CD4-positive, alpha-beta T cell treated with Interleukin-6 at 100 ng/mL for 8 hours (primary cell): Measurements from ENCODE around the gene GPR21.

Experiments
- DNase-seq: peaks from one replicate; pipeline ENCODE4 v3.0.0-alpha.2; 2020; ENCODE audit warnings: mixed read lengths, low spot score

The GPR21 gene

DNA sequence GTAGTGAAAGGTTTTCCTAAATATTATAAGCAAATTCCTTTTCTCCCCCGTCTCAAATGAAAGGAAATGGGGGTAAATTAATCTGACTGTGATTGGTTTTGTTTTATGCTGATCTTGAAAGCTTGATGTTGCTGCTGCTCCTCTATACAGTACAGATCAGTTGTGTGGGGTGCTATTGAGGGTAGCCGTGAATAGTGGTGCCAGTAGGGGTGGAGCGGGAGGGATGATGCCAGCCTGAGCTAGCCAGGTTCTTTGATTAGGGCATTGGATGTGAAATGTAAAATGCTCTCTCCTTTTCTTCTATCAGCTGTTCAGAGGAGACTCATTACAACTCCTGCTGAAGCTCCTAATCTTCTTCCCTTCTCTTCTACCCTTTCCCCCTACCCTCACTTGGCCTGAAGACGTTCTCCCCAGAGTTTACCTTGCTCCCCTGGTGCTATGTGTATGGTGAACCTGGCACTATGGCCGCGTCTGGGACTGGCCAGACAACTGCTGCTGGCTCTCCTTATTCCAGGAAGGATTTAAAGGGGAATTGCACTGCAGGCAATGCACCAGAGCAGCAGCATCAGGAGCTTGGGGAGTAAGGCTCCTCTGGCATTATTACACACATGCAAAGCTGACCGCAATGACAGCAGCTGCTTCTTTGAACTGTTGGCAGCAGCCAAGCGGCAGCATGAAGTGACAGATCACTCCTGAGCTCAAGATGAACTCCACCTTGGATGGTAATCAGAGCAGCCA is 566 bp downstream of the GPR21 start:
- DNase-seq = no peak

DNA sequence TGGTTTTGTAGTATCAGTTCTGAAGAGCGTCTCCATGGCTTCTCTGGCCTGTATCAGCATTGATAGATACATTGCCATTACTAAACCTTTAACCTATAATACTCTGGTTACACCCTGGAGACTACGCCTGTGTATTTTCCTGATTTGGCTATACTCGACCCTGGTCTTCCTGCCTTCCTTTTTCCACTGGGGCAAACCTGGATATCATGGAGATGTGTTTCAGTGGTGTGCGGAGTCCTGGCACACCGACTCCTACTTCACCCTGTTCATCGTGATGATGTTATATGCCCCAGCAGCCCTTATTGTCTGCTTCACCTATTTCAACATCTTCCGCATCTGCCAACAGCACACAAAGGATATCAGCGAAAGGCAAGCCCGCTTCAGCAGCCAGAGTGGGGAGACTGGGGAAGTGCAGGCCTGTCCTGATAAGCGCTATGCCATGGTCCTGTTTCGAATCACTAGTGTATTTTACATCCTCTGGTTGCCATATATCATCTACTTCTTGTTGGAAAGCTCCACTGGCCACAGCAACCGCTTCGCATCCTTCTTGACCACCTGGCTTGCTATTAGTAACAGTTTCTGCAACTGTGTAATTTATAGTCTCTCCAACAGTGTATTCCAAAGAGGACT is 1.5 kb downstream of the GPR21 start:
- no peak for DNase-seq

DNA sequence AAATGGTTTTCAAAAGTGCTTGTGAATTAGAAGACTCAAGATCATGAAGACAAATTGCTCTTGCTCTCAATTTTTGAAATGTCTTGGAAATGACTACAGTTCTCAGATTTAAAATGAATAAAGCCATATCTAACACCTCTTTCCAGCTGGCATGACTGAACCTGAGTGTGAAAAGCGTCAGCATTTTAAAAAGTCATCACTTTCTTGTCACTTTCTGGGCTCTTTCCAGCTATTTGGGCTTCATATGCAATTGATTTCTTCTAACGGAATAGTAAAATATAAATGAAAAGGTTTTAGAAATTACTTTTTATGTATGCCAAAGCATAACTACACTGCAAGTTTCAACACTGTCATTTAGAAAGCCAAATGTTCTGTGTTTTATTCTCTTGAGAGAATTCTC is 2.3 kb downstream of the GPR21 start:
- no peak for DNase-seq

GRCh38 chr9:123036893-123037545 is 3.6 kb downstream of the GPR21 start:
- no peak for DNase-seq

DNA sequence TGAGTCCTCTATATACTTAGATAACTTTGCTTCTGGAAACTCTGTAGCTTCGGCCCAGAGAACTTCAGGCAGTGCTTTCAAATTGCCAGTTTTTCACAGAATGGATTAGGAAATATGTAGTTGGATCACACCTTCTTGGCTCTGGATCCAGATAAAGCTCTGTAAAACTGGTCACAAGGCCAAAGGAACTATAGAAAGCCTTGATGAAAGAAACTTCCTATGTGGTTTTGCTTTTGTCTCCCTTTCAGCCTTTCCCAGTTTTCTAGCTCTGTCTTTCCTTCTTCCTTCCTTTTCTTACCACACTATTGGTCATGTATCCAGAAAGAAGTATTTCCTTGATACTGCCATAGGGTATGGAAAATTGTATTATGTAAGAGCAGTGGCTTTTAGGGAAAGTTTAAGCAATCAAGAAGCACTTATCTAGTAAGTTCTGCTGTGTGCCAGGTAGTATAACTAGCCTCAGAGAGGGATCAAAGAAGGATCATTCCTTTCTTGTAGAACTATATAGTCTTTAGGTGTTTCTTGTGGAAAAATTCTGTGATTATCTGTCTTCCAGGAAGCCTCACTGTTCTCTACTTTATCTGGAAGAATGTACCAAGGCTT is 6.3 kb downstream of the GPR21 start:
- no peak for DNase-seq

- DNase-seq = no peak
These were observed 7.3 kb downstream of the GPR21 start for GRCh38 chr9:123040801-123041200.

DNA sequence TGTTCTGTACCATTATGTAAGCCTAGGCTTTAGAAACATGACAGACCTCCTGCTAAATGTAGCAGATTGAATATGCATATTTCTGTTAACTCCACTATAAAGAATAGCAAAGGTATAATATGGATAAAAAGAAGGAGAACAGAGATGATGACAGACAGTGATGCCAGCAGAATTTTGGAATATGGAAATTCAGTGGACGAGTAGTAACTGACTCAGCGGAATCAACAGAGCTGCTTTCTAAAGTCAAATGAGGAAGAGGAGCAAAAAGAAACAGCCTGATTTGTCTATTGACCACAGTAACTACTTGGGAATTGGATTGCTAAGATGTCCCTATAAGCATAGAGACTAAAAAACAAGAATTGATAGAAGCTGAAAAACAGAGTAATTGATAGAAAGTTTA is 8.0 kb downstream of the GPR21 start:
- DNase-seq = no peak

- no peak for DNase-seq
These were observed 9.8 kb downstream of the GPR21 start for GRCh38 chr9:123043081-123043939.

- no peak for DNase-seq
These were observed 11.1 kb downstream of the GPR21 start for GRCh38 chr9:123044586-123044985.

DNA sequence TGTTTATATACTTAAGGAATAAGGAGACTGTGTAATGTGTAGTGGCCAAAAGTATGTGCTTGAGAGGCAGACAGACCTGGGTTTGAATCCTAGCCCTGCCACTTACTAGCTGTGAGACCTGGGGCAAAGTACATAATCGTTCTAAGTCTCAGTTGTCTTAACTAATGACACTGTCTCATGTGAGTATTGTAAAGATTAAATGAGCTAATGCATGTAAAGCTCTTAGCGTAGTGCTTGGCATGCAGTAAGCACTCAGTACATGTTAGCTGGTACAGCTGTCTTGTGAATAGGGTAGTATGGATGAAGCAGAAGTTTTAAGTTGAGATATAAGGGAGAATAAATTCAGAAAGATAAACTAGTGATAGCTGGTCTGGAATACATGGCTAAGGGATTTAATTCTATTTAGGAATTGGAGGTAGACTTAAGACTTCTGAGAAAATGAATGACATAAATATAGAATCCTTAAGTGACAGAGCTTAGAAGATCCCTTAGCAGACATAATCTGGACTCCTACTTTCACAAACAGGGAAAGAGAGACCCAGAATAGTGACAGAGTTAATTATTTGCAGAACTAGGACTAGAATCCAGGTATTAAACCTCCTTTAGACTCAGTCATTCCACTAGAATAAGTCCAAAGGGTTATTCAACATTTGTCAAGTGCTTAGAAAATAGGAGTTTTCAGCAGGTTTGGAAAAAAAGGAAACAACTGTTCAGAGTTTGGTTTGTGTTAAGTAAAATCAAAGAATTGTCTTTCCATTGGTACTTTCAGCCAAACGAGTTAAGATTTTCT is 13.1 kb downstream of the GPR21 start:
- no peak for DNase-seq

DNA sequence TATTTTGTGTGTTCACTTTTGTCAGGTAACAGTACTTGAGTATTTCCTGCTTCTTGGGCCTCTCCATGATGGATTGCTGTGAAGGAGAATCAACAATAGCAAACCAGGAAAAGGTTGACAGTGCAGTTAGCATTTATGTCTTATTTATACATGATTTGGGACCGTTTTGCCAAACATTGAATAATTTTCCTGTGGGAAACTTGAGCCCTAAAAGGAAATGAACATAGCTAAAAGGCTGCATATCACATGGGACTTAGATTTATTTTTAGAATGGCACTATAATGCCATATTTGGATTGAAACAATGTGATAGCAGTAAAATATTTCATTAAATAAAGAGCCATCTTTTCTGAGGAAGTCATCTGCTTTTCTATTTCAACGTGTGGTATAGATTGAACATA is 15.3 kb downstream of the GPR21 start:
- DNase-seq = no peak

GRCh38 chr9:123049589-123050222 is 16.2 kb downstream of the GPR21 start:
- DNase-seq = no peak

DNA sequence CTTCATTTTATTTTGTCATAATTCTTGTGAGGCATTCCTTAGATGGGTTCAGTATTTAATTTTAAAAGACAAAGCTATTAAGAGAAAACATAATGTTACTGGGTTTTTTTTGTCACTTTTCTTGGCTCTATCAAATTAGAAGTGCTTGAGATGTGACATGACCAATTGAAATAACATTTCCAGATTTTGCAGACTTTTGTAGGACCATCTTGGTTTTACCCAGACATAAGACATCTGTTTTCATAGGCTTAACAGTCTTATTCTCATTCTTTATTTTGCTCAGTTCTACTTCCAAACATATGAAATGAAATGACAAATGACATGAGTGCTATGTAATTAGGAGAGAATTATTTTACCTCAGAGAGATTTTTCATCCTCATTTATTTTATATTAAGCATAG is 19.6 kb downstream of the GPR21 start:
- no peak for DNase-seq

GRCh38 chr9:123053711-123054110 is 20.2 kb downstream of the GPR21 start:
- no peak for DNase-seq

GRCh38 chr9:123058834-123059233 is 25.4 kb downstream of the GPR21 start:
- DNase-seq = no peak

GRCh38 chr9:123059472-123060220 is 26.2 kb downstream of the GPR21 start:
- DNase-seq = no peak

DNA sequence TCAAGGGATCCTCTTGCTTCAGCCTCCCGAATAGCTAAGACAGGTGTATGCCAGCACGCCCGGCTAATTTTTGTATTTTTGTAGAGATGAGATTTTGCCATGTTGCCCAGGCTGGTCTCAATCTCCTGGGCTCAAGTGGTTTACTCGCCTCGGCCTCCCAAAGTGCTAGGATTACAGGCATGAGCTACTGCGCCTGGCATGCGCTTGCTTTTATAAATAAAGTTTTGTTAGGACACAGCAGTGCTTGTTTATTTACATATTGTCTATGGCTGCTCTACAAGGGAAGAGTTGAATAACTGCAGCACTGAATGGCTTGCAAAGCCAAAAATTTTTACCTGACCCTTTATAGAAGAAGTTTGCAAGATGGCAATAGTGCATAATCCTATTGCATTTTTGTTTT is 27.7 kb downstream of the GPR21 start:
- DNase-seq = no peak

- DNase-seq = no peak
These were observed 29.1 kb downstream of the GPR21 start for GRCh38 chr9:123062351-123063176.

DNA sequence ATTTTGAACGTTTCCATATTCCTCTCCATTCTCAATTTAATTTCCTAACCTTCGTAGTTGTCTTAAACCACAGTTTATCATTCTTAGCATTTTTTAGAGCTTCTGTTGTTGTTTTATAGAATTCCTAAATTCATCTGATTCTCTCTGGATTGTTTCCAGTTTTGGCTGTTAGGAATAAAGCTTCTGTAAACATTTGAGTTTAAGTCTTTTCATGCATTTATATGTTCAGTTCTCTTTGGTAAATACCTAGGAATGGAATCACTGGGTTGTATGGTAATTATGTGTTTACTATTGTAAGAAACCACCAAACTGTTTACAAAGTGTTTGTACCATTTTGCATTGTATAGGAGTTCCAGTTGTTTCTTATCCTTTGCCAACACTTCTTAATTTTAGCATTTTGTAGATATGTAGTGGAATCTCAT is 29.7 kb downstream of the GPR21 start:
- DNase-seq = no peak
